GM21423 (cell line): ENCODE results near the gene IL6R.
"Not testable (repeated sequence)": the region's sequence is repeated elsewhere in the genome, so short reads cannot be mapped to it uniquely, and the experiment has no call there.

Experiments used
- ATAC-seq: cut with Tn5 transposase; IDR thresholded peaks from one replicate; pipeline ENCODE4 v1.9.1; 2021; ENCODE audit warnings: mild to moderate bottlenecking, moderate library complexity; ENCODE audit not compliant: unreplicated experiment

Gene IL6R

DNA sequence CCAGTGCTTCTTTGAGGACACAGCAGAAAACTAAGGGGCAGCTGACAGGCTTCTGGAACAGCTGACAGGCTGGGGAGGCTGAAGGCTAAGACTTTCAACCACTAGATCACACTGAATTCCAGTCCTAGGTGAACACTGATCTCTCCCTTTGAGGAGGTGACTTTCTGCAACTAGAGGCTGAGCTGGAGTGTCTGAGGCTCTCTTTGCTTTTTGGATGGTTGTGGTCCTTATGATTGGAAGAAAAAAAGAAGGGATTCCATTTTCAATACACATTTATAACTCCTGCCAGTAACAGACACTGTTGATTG is 1.4 kb downstream of the IL6R start:
- ATAC-seq = no peak

- ATAC-seq = no peak
These were observed 1.7 kb downstream of the IL6R start for GRCh38 chr1:154406886-154407197.

DNA sequence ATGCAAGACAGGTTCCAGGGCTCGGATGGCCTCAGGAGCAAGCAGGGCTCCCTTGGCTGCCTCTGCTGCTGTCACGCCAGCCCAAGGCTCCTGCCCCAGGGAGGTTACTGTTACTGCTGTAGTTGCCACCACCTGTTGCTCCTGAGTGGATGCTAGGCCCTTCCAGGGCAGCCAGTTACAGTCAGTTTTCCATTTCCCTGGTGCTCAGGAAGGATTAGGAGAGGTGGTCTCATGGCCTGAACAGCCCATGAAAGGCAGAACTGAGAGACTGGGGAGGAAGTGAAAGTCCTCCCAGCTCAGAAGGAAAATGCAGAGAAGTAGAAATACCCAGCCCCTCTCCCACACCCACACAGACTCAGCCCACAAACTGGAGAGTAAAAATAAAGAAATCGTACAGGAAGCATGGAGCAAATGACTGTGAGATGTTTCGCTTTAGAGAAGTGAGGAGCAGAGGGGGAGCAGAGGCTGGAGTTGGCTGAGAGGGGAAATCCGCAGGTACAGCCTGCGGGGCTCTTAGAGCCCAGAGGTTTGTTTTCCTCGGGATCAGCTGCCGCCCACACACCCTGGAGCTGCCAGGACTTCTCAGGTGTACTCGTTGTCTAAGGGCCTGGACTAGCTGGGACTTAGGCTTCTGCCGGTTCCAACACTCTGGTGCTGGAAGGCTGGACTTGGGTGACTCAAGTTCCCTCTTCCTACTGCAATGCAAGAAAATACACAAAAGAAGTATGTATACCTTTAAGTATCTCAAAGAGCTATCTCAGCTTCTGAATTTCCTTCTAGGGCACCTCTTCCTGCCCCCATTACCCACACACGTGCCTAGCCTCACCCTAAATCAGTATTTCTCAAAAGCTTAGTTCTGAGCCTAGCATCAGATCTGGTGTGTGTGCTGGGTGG is 2.3 kb downstream of the IL6R start:
- peak; percentile 32 for ATAC-seq

DNA sequence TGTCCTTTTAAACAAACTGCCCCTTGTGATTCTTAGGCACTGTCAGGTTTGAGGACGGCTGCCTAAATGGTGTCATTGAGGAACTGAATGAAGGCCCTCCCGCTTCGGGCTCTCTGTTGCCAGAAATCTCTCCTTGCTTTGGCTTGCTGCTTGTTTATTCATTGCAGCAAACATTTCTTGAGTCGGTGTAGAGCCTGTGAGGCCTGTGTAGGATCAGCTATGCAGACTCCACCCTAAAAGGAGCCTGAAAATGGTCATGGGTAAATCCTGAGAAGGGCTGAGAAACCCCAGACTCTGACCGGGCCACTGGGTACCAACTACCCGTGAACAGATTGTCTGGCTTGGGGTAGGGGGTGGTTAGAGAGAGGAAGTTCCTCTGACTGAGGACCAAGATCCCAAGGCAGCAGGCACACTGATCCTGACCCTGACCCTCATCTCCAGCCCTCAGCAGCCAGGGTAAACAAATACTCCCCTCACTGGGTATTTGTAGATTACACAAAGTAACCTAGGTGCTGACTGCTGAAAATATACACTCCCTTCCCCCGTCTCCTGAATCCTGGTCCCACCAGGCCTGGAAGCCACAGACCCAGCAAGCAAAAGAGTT is 3.1 kb downstream of the IL6R start:
- no peak for ATAC-seq

DNA sequence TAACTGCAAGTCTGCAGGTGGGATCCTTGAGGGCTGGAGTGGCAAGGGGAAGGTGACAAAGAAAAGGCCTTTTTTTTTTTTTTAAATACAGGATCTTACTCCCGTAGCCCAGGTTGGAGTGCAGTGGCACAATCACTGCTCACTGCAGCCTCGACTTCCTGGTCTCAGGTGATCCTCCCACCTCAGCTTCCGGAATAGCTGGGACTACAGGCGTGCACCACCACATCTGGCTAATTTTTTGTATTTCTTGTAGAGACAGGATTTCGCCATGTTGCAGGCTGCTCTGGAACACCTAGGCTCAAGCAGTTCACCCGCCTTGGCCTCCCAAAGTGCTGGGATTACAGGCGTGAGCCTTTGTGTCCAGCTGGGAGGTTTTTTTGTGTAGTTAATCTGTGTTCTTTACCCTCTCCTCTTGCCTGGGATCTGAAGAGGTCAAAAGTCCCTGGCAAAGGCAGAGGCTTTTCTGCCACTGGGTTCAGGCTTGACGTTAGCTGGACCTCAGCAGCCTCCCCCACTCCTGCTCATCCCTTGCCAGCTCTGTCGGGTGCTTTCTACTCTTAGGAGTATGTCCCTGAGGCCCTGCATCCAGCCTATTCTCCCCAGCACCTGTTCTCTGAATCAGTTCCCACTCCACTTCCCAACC is 5.2 kb downstream of the IL6R start:
- no peak for ATAC-seq

DNA sequence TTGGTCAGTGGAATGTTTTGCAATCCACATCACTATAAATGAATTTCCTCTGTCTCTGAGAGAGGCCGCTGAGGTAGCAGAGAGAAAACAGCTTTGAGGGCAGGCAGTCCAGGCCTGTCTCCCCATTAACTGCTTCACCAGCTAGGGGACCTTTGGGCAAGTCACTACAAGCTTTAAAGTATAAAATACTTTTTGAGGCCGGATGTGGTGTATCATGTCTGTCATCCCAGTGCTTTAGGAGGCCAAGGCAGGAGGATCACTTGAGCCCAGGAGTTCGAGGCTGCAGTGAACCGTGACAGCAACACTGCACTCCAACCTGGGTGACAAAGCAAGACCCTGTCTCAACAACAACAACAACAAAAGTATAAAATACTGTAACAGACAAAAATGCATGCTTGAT is 6.4 kb downstream of the IL6R start:
- no peak for ATAC-seq

- no peak for ATAC-seq
These were observed 8.1 kb downstream of the IL6R start for GRCh38 chr1:154413177-154413783.

- ATAC-seq = no peak
These were observed 9.5 kb downstream of the IL6R start for GRCh38 chr1:154414606-154415005.

DNA sequence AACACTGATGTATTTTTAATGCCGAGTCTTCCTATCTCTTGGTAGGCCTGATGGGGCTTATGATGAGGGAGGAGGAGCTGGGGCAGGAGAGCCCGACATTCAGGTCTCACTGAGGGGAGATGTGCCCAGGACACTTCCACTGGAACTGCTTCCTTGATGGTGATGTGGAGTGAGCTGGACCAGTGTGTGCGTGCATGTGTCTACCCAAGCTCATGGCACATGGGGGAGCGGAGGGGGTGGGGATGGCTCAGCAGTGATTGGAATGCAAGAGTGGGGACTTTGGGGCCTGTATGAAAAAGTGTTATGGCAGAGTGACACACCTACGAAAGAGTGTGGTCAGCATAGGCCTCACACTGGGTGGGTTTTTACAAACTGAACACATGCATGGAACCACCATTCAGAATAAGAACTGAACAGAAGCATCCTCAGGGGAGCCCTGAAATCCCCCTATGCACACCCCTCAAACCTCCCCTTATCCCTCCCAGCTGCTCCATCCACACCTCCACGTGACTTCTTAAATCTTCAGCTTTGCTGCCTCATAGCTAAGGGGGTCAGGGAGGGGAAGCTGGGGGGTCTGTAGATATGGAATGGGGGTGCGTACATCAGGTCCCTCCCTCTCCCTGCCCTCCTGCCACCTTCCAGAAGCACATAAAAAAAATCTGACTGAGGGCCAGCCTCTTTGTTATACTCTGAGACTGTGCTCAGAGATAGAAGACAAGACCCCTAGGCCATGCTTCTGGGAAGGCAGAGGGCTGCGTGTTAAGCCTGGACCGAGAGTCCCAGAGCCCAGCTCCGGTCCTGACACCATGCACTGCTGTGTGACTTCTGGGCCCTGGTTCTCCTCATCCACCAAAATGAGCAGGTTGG is 11.6 kb downstream of the IL6R start:
- ATAC-seq = no peak

GRCh38 chr1:154417338-154417608 is 12.1 kb downstream of the IL6R start:
- no peak for ATAC-seq

DNA sequence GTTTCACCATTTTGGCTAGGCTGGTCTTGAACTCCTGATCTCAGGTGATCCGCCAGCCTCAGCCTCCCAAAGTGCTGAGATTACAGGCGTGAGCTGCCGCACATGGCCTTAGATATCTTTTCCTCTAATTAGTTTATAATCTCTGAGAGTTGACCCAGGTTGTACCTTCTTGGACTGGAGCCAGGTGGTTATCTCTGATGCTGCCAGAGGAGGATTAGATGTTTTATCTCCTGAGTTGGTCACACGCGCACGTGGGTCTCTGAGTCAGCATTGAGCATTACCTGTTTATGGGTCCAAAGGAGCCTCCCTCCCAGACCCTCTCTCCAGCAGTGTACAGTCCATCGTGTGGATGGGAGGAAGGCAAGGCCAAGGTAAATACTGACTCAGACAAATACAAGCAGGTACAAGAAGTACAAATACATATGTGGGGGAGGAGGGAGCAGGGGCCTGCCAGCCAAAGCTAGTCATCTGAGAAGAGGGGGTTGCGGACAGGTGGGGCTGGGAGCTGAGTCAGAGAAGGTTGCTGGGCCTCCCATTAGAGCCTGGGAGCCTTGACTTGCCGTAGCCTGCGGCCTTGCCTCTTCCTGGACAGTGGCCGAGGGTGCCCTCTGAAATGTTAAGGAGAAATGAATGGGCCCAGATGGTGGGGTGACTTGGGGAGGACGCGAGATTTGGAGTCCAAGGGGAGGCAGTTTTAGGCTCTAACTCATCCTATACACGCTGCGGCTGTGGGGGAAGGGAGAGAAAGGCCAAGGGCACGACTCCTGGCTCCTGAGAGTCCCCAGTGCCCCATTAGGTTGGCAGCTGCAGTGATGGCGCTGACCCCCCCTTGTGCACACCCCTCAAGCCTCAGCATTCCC is 13.1 kb downstream of the IL6R start:
- no peak for ATAC-seq

DNA sequence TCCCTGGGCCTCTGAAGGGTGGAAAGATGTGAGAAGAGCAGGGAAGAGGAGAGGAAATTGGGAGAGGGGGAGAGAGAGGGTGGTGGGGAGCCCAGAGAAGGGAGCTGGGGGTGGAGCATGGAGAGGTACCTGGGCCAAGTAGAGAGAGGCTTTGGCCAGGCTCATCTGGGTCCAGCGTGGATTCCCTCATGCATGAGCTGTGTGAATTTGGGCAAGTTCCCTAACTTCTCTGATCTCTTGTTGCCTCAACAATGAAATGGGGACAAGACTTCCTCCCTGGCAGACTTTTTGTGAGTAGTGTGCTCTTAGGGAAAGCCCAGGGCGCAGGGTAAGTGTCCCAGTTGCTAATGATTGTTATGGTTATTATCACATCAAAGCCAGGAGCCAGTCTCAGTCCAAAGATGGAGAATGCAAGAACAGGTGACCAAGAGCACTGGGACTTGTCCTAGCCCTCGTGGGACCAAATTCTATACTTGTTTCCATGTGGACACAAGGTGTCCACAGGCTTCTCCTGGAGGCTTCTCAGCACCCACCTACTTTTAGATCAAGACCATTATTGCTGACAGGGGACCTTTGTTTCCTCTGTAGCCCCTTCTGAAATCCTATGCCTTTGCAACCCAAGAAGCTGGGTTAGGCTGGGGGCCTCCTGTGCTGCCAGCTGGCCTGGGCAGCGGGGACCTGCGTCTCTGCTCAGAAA is 13.9 kb downstream of the IL6R start:
- ATAC-seq = no peak

GRCh38 chr1:154419620-154420571 is 14.8 kb downstream of the IL6R start:
- ATAC-seq = no peak

DNA sequence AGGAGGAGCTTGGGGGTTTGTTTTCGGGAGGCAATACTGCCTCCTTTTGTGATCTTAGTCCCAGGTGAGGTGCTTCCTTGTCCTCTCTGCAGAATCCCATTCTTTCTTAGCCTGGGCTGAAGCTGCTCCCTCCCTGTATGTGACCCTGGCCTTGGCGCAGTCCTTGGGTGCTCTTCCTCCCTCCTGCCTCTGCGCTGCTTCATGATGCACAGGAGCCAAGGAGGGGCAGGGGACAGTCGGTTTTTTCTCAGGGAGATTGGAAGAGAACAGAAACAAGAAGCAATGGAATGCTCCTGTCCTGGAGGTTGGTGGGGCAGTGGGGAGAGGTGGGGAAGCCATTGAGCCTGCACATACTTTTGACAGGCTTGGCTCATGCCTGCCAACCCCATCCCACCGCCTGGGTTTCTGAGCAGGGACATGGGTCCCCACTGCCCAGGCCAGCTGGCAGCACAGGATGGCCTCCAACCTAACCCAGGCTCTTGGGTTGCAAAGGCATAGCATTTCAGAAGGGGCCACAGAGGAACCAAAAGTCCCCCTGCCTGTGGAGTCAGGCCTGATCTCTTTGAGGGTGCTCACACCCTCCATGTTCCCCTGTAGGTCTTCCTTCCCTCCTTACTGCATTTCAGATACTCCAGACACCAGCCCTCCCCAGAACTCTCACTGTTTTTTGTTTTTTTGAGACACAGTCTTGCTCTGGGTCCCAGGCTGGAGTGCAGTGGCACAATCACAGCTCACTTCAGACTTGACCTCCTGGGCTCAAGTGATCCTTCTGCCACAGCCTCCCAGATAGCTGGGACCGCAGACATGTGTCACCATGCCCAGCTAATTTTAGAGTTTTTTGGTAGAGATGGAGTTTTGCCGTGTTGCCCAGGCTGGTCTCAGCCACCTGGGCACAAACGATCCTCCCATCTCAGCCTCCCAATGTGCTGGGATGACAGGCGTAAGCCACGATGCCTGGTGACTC is 16.1 kb downstream of the IL6R start:
- ATAC-seq = no peak

GRCh38 chr1:154422049-154422448 is 16.9 kb downstream of the IL6R start:
- not testable (repeated sequence) for ATAC-seq

- ATAC-seq = no peak
These were observed 17.4 kb downstream of the IL6R start for GRCh38 chr1:154422521-154422920.

- ATAC-seq = no peak
These were observed 18.3 kb downstream of the IL6R start for GRCh38 chr1:154423304-154423987.
